Fibroblast of mammary gland (primary cell): Measurements from ENCODE around the gene PPP1R13L.

Experiments
- DNase-seq: peaks from one replicate; pipeline ENCODE4 v3.0.0-alpha.2; 2010; ENCODE audit warnings: low read depth
- H3K4me3 ChIP-seq: 2 replicates; pipeline ENCODE4 v1.5.1; 2011; ENCODE audit warnings: low read depth, mild to moderate bottlenecking, low read length, moderate library complexity; ENCODE audit not compliant: control insufficient read depth
- TF ChIP-seq, protein P1 (sequence below): conservative IDR thresholded peaks from 2 replicates; pipeline ENCODE4 v1.5.1; 2011; ENCODE audit warnings: low read depth, low read length, inconsistent platforms; ENCODE audit not compliant: control insufficient read depth, insufficient read depth

PPP1R13L gene

DNA sequence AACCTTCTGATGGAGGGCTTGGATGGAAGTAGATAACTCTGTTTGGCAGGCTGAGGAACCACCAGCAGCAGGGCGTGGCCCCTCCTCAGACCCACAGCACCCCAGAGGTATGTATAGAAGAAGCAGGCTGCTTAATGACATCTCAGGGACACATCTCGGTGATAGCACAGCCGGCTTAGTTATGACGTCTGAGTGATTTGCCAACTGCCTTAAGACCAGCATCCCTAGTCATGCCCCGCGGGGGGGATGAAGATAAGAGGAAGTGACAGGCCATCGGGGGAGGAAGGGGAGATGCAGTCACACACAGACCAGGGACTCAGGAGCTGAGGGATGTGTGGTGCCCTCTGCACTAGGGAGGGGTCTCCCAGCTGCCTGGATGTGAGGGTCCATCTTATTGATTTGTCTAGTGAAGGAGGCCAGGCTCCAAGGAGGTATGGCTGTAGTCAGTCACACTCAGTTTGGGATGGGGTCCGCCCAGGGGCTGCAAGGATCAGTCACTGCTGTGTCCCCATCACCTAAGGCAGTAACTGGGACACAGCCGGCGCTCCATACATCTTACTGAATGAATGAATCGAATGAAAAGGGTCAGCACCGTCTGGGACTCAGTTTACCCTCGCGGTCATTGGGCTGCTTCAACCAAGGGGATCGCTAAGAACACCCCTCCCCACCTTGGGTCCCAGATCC, 38.1 kb upstream of the PPP1R13L start:
- TF ChIP-seq, protein P1, sequence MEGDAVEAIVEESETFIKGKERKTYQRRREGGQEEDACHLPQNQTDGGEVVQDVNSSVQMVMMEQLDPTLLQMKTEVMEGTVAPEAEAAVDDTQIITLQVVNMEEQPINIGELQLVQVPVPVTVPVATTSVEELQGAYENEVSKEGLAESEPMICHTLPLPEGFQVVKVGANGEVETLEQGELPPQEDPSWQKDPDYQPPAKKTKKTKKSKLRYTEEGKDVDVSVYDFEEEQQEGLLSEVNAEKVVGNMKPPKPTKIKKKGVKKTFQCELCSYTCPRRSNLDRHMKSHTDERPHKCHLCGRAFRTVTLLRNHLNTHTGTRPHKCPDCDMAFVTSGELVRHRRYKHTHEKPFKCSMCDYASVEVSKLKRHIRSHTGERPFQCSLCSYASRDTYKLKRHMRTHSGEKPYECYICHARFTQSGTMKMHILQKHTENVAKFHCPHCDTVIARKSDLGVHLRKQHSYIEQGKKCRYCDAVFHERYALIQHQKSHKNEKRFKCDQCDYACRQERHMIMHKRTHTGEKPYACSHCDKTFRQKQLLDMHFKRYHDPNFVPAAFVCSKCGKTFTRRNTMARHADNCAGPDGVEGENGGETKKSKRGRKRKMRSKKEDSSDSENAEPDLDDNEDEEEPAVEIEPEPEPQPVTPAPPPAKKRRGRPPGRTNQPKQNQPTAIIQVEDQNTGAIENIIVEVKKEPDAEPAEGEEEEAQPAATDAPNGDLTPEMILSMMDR = no peak
- peak; percentile 59 for DNase-seq
- peak overlapping the region; percentile 54 for H3K4me3 ChIP-seq

DNA sequence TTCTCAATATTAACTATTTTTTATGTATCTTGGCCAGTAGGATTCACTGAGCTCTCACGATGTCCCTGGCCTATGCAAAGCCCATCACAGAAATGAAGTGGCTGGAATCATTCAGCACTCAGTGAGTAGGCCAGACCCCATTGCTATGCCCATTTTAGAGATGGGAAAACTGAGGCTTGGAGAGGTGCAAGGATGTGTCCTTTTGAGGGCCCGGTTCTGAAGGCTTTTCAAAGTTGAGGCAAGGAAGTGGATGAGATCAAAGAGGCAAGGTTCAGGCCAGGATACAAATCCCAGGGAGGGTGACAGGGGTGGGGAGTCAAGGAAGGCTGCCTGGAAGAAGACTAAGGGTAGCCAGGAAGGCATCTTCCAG, 37.5 kb upstream of the PPP1R13L start:
- TF ChIP-seq, protein P1 = no peak
- no peak overlapping the region for H3K4me3 ChIP-seq
- no peak for DNase-seq

- H3K4me3 ChIP-seq = no peak overlapping the region
- TF ChIP-seq, protein P1 = no peak
- peak; percentile 37 for DNase-seq
Measured at GRCh38 chr19:45440873-45441654, 36.2 kb upstream of the PPP1R13L start.

- H3K4me3 ChIP-seq = peak overlapping the region; percentile 40
- DNase-seq = no peak
- TF ChIP-seq, protein P1 = no peak
Measured at GRCh38 chr19:45440259-45440638, 35.4 kb upstream of the PPP1R13L start.

- H3K4me3 ChIP-seq = peak overlapping the region; percentile 40
- DNase-seq = peak; percentile 70
- TF ChIP-seq, protein P1 = peak; percentile 72
Measured at GRCh38 chr19:45439569-45440258, 34.8 kb upstream of the PPP1R13L start.

DNA sequence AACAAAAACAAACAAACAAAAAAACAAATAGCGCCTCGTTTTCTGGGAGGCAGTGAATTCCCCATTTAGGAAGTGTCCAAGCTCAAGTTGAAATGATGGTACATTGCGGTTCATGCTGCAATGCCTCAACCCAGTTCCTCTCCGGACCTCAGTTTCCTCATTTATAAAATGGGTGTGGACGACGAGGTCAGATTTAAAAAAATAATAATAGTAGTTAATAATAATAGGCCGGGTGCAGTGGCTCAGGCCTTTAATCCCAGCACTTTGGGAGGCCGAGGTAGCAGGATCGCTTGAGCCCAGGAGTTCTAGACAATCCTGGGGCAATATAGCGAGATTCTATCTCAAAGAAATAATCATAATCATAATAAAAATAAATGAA, 34.3 kb upstream of the PPP1R13L start:
- TF ChIP-seq, protein P1 = no peak
- peak overlapping the region; percentile 40 for H3K4me3 ChIP-seq
- DNase-seq = no peak
